ENCODE measurements around the gene PITPNC1.
"Not testable (repeated sequence)": the region's sequence is repeated elsewhere in the genome, so short reads cannot be mapped to it uniquely, and the experiment has no call there.

The PITPNC1 gene

GRCh38 chr17:67420994-67421393 lies 43.9 kb downstream of the PITPNC1 start:
- DNase-seq (ENCODE audit: low spot score) = no peak
- in situ Hi-C loops (cut with MboI; ENCODE audit: low pct_unique_long_range_greater_than_20kb, low sequenced_read_pairs, unreplicated experiment) = no loop called here
- TF ChIP-seq CTCF (IDR thresholded peaks at IDR 0.05; ENCODE audit: extremely low read depth, insufficient read depth, missing control alignments) = no peak

GRCh38 chr17:67421869-67422273 lies 44.8 kb downstream of the PITPNC1 start:
- peak; percentile 55 for DNase-seq (ENCODE audit: low spot score)
- TF ChIP-seq CTCF (IDR thresholded peaks at IDR 0.05; ENCODE audit: extremely low read depth, insufficient read depth, missing control alignments) = no peak
- in situ Hi-C loops (cut with MboI; ENCODE audit: low pct_unique_long_range_greater_than_20kb, low sequenced_read_pairs, unreplicated experiment) = no loop called here

- DNase-seq (ENCODE audit: low spot score); in situ Hi-C loops (cut with MboI; ENCODE audit: low pct_unique_long_range_greater_than_20kb, low sequenced_read_pairs, unreplicated experiment): not testable (repeated sequence)
Measured at GRCh38 chr17:67422296-67422695, 45.2 kb downstream of the PITPNC1 start.

GRCh38 chr17:67422897-67423296 lies 45.8 kb downstream of the PITPNC1 start:
- no peak for DNase-seq (ENCODE audit: low spot score)
- no peak for TF ChIP-seq CTCF (IDR thresholded peaks at IDR 0.05; ENCODE audit: extremely low read depth, insufficient read depth, missing control alignments)
- in situ Hi-C loops (cut with MboI; ENCODE audit: low pct_unique_long_range_greater_than_20kb, low sequenced_read_pairs, unreplicated experiment) = no loop called here

GRCh38 chr17:67425571-67426160 lies 48.6 kb downstream of the PITPNC1 start:
- DNase-seq (ENCODE audit: low spot score) = no peak
- TF ChIP-seq CTCF (IDR thresholded peaks at IDR 0.05; ENCODE audit: extremely low read depth, insufficient read depth, missing control alignments) = no peak
- in situ Hi-C loops (cut with MboI; ENCODE audit: low pct_unique_long_range_greater_than_20kb, low sequenced_read_pairs, unreplicated experiment) = no loop called here

GRCh38 chr17:67427424-67427823 lies 50.3 kb downstream of the PITPNC1 start:
- DNase-seq (ENCODE audit: low spot score) = no peak
- no peak for TF ChIP-seq CTCF (IDR thresholded peaks at IDR 0.05; ENCODE audit: extremely low read depth, insufficient read depth, missing control alignments)
- in situ Hi-C loops (cut with MboI; ENCODE audit: low pct_unique_long_range_greater_than_20kb, low sequenced_read_pairs, unreplicated experiment) = no loop called here

- in situ Hi-C loops (cut with MboI; ENCODE audit: low pct_unique_long_range_greater_than_20kb, low sequenced_read_pairs, unreplicated experiment); DNase-seq (ENCODE audit: low spot score): not testable (repeated sequence)
Measured at GRCh38 chr17:67430515-67430914, 53.4 kb downstream of the PITPNC1 start.
